Measurements from ENCODE around the gene SCGB2A2.

GRCh38 chr11:62241095-62241494 is 28.9 kb upstream of the SCGB2A2 start:
- TF ChIP-seq, protein P1, sequence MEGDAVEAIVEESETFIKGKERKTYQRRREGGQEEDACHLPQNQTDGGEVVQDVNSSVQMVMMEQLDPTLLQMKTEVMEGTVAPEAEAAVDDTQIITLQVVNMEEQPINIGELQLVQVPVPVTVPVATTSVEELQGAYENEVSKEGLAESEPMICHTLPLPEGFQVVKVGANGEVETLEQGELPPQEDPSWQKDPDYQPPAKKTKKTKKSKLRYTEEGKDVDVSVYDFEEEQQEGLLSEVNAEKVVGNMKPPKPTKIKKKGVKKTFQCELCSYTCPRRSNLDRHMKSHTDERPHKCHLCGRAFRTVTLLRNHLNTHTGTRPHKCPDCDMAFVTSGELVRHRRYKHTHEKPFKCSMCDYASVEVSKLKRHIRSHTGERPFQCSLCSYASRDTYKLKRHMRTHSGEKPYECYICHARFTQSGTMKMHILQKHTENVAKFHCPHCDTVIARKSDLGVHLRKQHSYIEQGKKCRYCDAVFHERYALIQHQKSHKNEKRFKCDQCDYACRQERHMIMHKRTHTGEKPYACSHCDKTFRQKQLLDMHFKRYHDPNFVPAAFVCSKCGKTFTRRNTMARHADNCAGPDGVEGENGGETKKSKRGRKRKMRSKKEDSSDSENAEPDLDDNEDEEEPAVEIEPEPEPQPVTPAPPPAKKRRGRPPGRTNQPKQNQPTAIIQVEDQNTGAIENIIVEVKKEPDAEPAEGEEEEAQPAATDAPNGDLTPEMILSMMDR (IDR thresholded peaks at IDR 0.05) = no peak
- no peak for TF ChIP-seq POLR2A (IDR thresholded peaks at IDR 0.05)
- TF ChIP-seq POLR2AphosphoS5 (IDR thresholded peaks at IDR 0.05) = no peak

All from prostate gland (tissue), 2 donors.